GM21381 (cell line): Measurements from ENCODE around the gene KCNIP1.

Experiments
- ATAC-seq: cut with Tn5 transposase; IDR thresholded peaks from one replicate; pipeline ENCODE4 v1.9.1; 2021; ENCODE audit warnings: mild to moderate bottlenecking, moderate library complexity; ENCODE audit not compliant: unreplicated experiment

Gene KCNIP1

GRCh38 chr5:170562166-170562874, 58.5 kb downstream of the KCNIP1 start:
- no peak for ATAC-seq

GRCh38 chr5:170562875-170563228, 59.0 kb downstream of the KCNIP1 start:
- ATAC-seq, result no peak

- no peak for ATAC-seq
These were observed 60.2 kb downstream of the KCNIP1 start for GRCh38 chr5:170563824-170564567.

- no peak for ATAC-seq
These were observed 61.3 kb downstream of the KCNIP1 start for GRCh38 chr5:170565072-170565471.

DNA sequence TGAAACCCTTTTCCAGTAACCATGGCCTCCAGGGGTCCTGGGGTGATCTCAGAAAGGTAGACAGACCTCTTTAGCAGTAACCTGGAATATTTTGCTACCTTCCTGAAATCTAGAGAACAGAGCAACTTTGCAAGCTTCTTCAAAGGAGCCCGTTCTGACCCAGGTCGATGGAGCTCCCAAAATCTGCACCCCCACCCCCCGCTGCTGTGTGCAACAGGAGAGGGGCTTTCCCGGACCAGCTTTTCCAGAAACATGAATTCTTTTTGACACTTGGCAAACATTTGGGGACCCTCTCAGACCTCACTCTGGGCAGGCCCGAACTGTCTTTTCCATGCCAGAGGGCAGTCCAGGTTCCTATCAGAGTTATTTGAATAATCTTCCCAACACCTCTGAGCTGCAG, 65.3 kb downstream of the KCNIP1 start:
- no peak for ATAC-seq

DNA sequence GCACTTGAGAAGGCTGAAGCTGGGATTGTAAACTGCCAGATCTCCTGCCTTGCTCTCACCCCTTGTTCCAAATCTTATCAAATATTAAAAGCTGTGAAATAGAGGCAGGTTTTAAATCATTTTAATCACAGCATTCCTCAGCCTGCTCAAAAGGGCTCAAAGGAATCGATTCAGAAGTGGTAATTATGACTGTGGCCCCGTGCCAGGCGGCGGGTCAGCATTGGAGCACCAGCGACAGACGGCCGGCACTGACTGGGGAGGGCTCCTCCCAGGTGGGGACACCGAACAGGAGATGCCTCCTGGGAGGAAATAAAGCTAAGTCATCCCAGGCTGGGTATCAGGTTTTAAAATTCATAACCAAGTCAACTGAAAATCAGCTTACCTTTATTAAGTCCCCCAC, 66.7 kb downstream of the KCNIP1 start:
- ATAC-seq, result no peak

GRCh38 chr5:170571281-170571731, 67.5 kb downstream of the KCNIP1 start:
- no peak for ATAC-seq

DNA sequence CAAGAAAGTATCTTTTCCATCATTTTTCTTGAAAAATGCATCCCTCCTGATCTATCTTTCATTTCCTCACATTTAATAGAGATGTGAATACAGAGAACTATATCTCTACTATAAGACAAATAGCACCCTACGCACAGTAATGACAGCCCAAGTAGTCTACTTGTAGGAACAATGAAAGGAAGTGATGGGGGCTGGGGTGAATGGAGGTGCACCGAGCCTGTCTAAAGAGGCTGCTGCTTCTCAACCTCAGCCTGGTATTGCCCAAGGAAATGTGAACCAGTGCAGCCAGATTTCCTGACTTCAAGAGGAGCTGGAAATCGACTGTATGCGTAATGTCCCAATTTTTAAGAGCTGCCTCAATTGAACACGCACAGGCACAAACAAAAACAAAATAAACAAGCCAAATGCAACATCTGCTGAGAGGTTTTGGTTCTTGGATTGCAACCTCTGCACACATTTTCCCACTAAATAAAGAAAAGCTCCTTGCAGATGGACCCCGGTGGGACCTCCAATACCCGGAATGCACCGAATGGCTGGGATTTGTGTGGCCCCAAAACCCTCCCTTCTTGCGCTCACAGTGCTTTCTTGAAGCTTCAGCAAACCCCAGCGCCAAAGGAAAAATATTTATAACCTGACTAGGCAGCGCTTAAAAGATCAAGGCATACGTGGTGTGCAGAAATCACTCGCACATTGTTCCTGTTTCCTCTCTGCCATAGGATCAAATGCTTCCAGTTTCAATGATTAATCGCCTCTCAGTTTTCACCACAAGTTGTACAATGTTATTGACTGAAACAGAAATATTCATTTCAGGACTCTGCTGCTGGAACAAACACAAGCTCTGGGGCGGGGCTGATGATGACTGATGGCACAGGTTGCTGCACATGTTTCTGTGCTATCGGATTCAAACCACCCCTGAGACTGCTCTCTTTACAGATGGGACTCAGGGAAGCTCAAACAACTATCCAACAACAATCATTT, 68.3 kb downstream of the KCNIP1 start:
- peak; percentile 80 for ATAC-seq

DNA sequence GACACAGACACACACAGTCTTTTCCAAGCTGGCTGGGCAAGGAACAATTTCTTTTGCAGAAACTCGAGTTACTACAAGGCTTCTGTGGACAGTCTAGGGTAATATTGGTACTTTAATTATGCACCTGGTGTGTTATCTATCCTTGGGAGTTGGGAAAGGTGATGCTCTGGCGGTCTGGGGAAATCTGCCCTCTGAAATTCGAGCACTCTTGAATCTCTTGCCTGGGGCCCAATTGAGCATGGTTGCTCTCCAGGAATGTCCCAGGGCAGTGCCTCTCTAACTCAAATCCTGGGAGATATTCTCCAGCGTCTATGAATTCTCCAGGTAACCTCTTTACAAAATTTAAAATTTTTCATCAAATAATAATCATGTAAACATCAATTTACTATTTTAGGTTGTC, 69.3 kb downstream of the KCNIP1 start:
- ATAC-seq, result no peak

- ATAC-seq, result no peak
These were observed 69.8 kb downstream of the KCNIP1 start for GRCh38 chr5:170573660-170574059.

- ATAC-seq, result peak; percentile 38
These were observed 73.0 kb downstream of the KCNIP1 start for GRCh38 chr5:170576602-170577535.

DNA sequence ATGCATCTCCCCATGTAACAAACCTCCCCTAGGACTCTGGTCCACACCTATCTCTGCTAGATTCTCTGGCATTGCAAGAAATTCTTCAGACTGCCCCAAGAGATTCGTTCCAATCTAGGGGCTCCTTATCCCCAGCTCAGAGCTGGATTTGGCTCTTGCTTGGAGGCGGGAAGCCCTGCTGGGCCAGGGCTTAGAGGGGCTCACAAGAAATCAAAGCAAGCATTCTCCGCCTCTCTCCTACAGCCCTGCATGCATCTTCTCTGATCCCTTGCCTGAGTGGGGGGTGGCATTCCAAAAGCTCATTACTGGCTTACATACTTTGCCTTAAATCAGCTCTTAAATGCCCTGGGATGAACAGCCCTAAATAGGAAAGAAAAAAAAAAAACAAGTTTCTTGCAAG, 75.8 kb downstream of the KCNIP1 start:
- ATAC-seq, result no peak

- ATAC-seq, result no peak
These were observed 77.4 kb downstream of the KCNIP1 start for GRCh38 chr5:170581211-170581610.

GRCh38 chr5:170582644-170583330, 79.0 kb downstream of the KCNIP1 start:
- ATAC-seq, result no peak

DNA sequence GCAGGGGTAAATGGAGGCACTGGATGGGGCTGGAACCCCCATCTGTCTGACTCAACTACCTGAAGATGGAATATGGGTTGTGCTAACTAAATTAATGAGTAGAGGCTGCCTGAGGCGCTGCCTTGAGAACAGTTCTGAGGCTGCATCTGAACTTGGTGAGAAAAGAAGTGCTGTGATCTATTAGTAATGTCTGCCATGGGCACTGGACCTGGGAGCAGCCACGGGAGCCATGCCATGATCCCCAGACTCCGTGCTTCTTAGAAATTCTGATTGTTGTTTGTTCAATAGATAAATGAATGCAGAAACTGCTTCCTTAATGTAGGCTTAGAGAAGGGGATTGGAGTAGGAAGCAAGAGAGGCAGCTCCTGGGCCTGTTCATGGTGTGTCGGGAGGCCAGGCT, 80.2 kb downstream of the KCNIP1 start:
- no peak for ATAC-seq

- no peak for ATAC-seq
These were observed 80.7 kb downstream of the KCNIP1 start for GRCh38 chr5:170584450-170585058.

- no peak for ATAC-seq
These were observed 81.6 kb downstream of the KCNIP1 start for GRCh38 chr5:170585273-170585948.

GRCh38 chr5:170587808-170588207, 84.0 kb downstream of the KCNIP1 start:
- ATAC-seq, result no peak

- no peak for ATAC-seq
These were observed 85.8 kb downstream of the KCNIP1 start for GRCh38 chr5:170589643-170590042.
